Omental fat pad (tissue), 4 donors: ENCODE data around the gene ABCA13. TPM values are rescaled to one million over a fixed set of nuclear protein-coding genes. Genes with fewer than 3 reads are reported as not detected.

Source experiments
- ATAC-seq: fragments of 150-250 bp; one replicate; pipeline ENCODE4 v1.9.1; 2016; ENCODE audit warnings: mild to moderate bottlenecking, moderate library complexity; ENCODE audit not compliant: low FRiP score
- DNase-seq: peaks from one replicate; pipeline ENCODE4 v3.0.0-alpha.2; 2019; ENCODE audit warnings: low spot score
- CTCF ChIP-seq, 3 donors: fragments of 450-650 bp; IDR thresholded peaks; one replicate each; pipeline ENCODE4 v1.5.1; 2016 to 2017; ENCODE audit warnings: antibody characterized with exemption in 3 of 3, mild to moderate bottlenecking in 3 of 3, moderate library complexity in 2 of 3
- total RNA-seq, 4 donors: library from RNA; depleted of rRNA; stranded (reverse); fragments of >200 nt; gene quantifications; one replicate each; pipeline ENCODE4 v1.1.0, GENCODE V29; 2016

ABCA13 gene
- total RNA-seq, 4 donors from 2014 or later = 0.13 to 0.37 (median 0.16) TPM; not detected in 1

- no peak for TF ChIP-seq CTCF (IDR thresholded peaks at IDR 0.05)
- DNase-seq = no peak
- no peak for ATAC-seq
Measured at GRCh38 chr7:48207155-48207675, 36.0 kb downstream of the ABCA13 start.

GRCh38 chr7:48209004-48209600, 37.8 kb downstream of the ABCA13 start:
- ATAC-seq = no peak
- no peak for TF ChIP-seq CTCF (IDR thresholded peaks at IDR 0.05)
- DNase-seq = no peak

- TF ChIP-seq CTCF (IDR thresholded peaks at IDR 0.05) = no peak
- ATAC-seq (no peak), DNase-seq (no peak)
Measured at GRCh38 chr7:48213226-48213625, 42.0 kb downstream of the ABCA13 start.

- DNase-seq (no peak), ATAC-seq (no peak)
- no peak for TF ChIP-seq CTCF (IDR thresholded peaks at IDR 0.05)
Measured at GRCh38 chr7:48217266-48217665, 46.0 kb downstream of the ABCA13 start.

GRCh38 chr7:48217753-48218152, 46.5 kb downstream of the ABCA13 start:
- no peak for ATAC-seq
- no peak for TF ChIP-seq CTCF (IDR thresholded peaks at IDR 0.05)
- no peak for DNase-seq

GRCh38 chr7:48224042-48224441, 52.8 kb downstream of the ABCA13 start:
- ATAC-seq (no peak), DNase-seq (no peak)
- TF ChIP-seq CTCF (IDR thresholded peaks at IDR 0.05) = no peak

GRCh38 chr7:48225101-48225500, 53.8 kb downstream of the ABCA13 start:
- TF ChIP-seq CTCF (IDR thresholded peaks at IDR 0.05) = no peak
- no peak for ATAC-seq
- DNase-seq = no peak
